Measurements from ENCODE around the gene MKLN1. TPM values are rescaled to one million over a fixed set of nuclear protein-coding genes. Genes with fewer than 3 reads are reported as not detected.

Gene MKLN1
- total and polyA plus RNA-seq, 10 of the 15 experiments (the other 5 are each of a cell fraction or from before 2014, with no cell fraction given) = 13.6 to 55.8 (median 29.3) TPM

GRCh38 chr7:131424219-131424822 lies 96.6 kb downstream of the MKLN1 start:
- RAD21 ChIA-PET (ENCODE audit: unreplicated experiment) = interaction anchor here (0.5 to 1.3 kb wide), 2 partner anchors 356 to 524 kb away, joined by 4 to 5 read pairs; no protein-coding TSS in a partner anchor
- H3K4me2 ChIP-seq (ENCODE audit: control insufficient read depth, insufficient read depth) = no peak overlapping the region
- H3K36me3 ChIP-seq (ENCODE audit: control insufficient read depth in 2 of 2, insufficient read depth in 2 of 2, low read length in 1 of 2) = peaks cover 1 to 6% of the 10 kb centered on the region in 2 experiments; a peak in 3 of 4 replicates
- SMC1A ChIA-PET (ENCODE audit: uncharacterized antibody, unreplicated experiment) = interaction anchor here (0.6 to 1.3 kb wide), 3 partner anchors 59 to 319 kb away, joined by 3 read pairs; no protein-coding TSS in a partner anchor
- H3K9ac ChIP-seq (ENCODE audit: control insufficient read depth, insufficient read depth, low read length) = no peak overlapping the region
- H2AFZ ChIP-seq (ENCODE audit: control insufficient read depth, low read depth, low read length) = no peak overlapping the region
- WGBS (ENCODE audit: insufficient coverage, insufficient replicate concordance, low lambda C conversion rate, missing lambda C conversion rate) = 97% methylated on average over 5 of the region's 5 CpGs
- POLR2A ChIA-PET = no interaction called here
- no peaks in the 10 kb centered on the region for H3K27me3 ChIP-seq (replicated peaks in 1 of 2; ENCODE audit: control insufficient read depth in 2 of 2, insufficient read depth in 2 of 2, low read length in 1 of 2)
- CTCF ChIA-PET = interaction anchor here (0.5 to 3.9 kb wide), 5 partner anchors 48 to 384 kb away, joined by 3 to 39 read pairs (median 3); no protein-coding TSS in a partner anchor
- no peak for FAIRE-seq
- H3K4me1 ChIP-seq (ENCODE audit: control insufficient read depth, insufficient read depth, low read length) = no peaks in the 10 kb centered on the region
- H3K79me2 ChIP-seq (ENCODE audit: control insufficient read depth, insufficient read depth, low read length) = no peaks in the 10 kb centered on the region
- peak; percentile 87 for ATAC-seq
- no peaks in the 10 kb centered on the region for H3K9me3 ChIP-seq (replicated peaks; ENCODE audit: control insufficient read depth, insufficient read depth, low read length)
- no peaks in the 10 kb centered on the region for H4K20me1 ChIP-seq (ENCODE audit: control insufficient read depth, insufficient read depth)
- no peak overlapping the region for H3K27ac ChIP-seq (ENCODE audit: control insufficient read depth, insufficient read depth)
- no TSS peak for BruUV-seq (replicated peaks)
- in situ Hi-C loops (cut with MboI) = loop anchor here (10.0 kb wide), 1 partner anchor 360 kb away; no protein-coding TSS in a partner anchor
- peak; percentile 4 for DNase-seq (ENCODE audit: low read depth, low spot score)
- H3K4me3 ChIP-seq = no peak overlapping the region
- intact Hi-C loops (cut with micrococcal nuclease; ENCODE audit: unreplicated experiment) = loop anchor here (1.0 to 5.0 kb wide), 2 partner anchors 317 to 355 kb away; no protein-coding TSS in a partner anchor
- TF ChIP-seq POLR2AphosphoS5 (IDR thresholded peaks at IDR 0.05; ENCODE audit: low read length) (no peak), ASH2L (IDR thresholded peaks at IDR 0.05; ENCODE audit: borderline replicate concordance, low read depth) (no peak), ATF7 (IDR thresholded peaks at IDR 0.05; ENCODE audit: low read depth) (no peak), RAD21 (IDR thresholded peaks at IDR 0.05; ENCODE audit: insufficient read depth, low read depth, low read length) (peak; percentile 64), YY1 (IDR thresholded peaks at IDR 0.05; ENCODE audit: low read depth, low read length) (no peak), ATF3 (IDR thresholded peaks at IDR 0.05; ENCODE audit: borderline replicate concordance, extremely low read depth, low read depth, low read length) (no peak), ELK1 (IDR thresholded peaks at IDR 0.05; ENCODE audit: low read depth, low read length) (no peak), POLR2A (IDR thresholded peaks at IDR 0.05; ENCODE audit: low read depth, low read length) (no peak), GABPA (IDR thresholded peaks at IDR 0.05; ENCODE audit: low read depth) (no peak), NKRF (conservative IDR thresholded peaks at IDR 0.05) (no peak), SRF (IDR thresholded peaks at IDR 0.05; ENCODE audit: low read depth in 2 of 2, low read length in 2 of 2) (no peak), ZBTB33 (IDR thresholded peaks at IDR 0.05) (no peak), JUND (IDR thresholded peaks at IDR 0.05; ENCODE audit: low read depth, low read length) (no peak), SMC3 (IDR thresholded peaks at IDR 0.05; ENCODE audit: borderline replicate concordance, low read length) (peak; percentile 51; the same call in 1 of the 2 replicates), CTCF (IDR thresholded peaks at IDR 0.05 in 2 of 3, conservative IDR thresholded peaks at IDR 0.05 in 1 of 3; ENCODE audit: control insufficient read depth in 2 of 3, extremely low read depth in 1 of 3, insufficient read depth in 1 of 3, low read depth in 3 of 3, low read length in 3 of 3) (peak; percentile 25 to 61 (median 55); a peak in 5 of 6 replicates)

Measured in GM12878 (cell line).